ENCODE measurements around the gene DERA.
"Not testable (repeated sequence)": the region's sequence is repeated elsewhere in the genome, so short reads cannot be mapped to it uniquely, and the experiment has no call there.

The DERA gene

DNA sequence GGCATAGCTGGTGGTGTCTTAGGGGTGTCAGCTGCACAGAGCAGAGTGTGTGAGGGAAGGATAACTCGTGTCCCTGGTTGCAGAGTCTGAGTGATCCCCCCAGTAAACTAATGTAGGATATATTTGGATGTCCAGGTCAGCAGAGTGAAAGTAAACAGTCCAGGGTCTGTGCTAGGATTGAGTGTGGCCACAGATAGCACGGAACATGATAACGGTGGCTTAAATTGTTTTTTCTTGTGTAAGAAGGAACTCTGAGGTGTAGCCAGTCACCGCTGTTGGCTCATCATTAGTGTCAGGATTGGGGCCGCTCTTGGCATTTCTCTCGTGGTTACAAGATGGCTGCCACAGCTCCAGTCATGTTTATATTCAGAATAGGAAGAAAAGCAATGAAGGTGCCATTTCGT lies 97.3 kb downstream of the DERA start:
- no peak for DNase-seq (ENCODE audit: low read depth)

DNA sequence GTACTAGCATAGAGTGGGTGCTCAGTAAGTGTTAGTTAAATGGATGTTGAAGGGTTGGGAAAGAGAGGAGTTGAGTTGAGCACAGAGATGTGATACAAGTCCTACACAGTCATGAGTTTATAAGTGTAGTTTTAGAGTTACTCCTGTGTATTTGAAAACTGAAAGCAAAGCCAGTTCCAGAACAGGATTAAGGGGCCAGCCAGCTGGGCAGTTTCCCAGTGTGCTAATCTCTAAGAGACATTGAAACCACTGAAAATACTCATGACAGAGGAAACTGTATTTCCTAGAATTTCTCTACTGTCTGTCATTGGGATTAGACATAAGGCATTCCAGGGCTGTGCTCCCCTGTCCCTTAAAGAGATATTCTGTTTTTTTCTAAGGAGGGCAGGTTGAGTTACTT lies 101.0 kb downstream of the DERA start:
- DNase-seq (ENCODE audit: low read depth), result no peak

DNA sequence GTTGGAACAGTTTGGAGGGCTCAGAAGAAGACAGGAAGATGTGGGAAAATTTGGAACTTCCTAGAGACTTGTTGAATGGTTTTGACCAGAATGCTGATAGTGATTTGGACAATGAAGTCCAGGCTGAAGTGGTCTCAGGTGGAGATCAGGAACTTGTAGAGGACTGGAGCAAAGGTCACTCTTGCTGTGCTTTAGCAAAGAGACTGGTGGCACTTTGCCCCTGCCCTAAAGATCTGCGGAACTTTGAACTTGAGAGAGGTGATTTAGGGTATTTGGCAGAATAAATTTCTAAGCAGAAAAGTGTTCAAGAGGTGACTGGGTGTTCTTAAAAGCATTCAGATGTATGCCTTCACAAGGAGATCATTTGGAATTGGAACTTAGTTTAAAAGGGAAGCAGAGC lies 102.6 kb downstream of the DERA start:
- not testable (repeated sequence) for DNase-seq (ENCODE audit: low read depth)

DNA sequence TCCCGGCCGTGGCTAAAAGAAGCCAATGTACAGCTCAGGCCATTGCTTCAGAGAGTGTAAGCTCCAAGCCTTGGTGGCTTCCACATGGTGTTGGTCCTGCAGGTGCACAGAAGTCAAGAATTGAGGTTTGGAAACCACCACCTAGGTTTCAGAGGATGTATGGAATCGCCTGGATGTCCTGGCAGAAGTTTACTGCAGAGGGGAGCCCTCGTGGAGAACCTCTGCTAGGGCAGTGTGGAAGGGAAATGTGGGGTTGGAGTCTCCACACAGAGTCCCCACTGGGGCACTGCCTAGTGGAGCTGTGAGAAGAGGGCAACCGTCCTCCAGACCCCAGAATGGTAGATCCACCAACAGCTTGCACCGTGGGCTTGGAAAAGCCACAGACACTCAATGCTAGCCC lies 103.3 kb downstream of the DERA start:
- DNase-seq (ENCODE audit: low read depth), result not testable (repeated sequence)

DNA sequence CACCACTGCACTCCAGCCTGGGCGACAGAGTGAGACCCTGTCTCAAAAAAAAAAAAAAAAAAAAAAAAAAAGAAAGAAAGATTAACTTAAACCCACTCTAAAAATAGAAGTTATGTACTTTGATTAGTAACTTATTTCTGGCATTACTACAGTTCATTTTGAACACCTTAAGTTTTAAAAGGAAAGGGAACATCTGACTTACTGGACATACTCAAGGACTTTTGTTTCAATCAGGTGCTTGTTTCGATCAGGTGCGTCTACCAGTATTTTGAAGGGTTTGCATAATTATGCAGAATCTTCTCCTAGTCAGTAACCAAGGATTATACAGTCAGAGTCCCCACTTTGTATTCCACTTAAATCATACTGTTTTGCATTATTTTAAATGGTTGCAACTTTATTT lies 105.6 kb downstream of the DERA start:
- no peak for DNase-seq (ENCODE audit: low read depth)

DNA sequence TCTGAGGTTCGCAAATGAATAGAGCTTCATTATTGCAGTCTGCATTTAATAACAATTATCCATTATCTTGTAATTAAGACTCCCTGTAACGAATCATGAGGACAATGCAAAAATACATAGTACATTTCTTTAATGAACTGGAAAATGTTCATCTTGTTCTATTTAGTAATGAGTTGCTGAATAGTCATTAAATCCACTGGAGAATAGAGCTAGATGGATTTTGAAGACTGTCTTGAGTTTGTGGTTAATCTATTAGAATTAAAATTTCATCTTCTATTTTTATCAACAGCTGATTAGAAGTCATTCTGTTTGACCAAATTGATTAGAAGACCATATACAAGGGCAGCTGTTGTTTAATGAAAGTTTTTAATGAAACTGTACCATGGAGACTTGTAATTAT lies 107.2 kb downstream of the DERA start:
- DNase-seq (ENCODE audit: low read depth), result no peak

DNA sequence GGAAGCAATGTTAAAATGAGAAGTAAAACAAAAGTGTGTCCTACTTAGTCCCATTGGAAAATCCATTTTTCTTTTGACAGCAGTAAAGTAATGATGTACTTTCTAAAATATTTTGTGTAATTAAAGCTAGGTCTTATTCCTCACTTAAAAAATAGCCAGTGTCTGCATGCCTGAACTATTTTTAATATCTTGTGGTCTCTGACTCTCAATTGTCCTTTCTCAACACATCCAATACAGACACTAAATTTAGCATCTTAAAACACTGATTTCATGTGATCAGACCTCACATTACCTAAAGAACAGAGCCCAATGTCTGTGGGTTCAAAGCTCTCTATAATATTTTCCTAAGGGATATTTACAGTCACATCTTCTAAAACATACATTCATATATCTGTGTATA lies 108.0 kb downstream of the DERA start:
- no peak for DNase-seq (ENCODE audit: low read depth)

DNA sequence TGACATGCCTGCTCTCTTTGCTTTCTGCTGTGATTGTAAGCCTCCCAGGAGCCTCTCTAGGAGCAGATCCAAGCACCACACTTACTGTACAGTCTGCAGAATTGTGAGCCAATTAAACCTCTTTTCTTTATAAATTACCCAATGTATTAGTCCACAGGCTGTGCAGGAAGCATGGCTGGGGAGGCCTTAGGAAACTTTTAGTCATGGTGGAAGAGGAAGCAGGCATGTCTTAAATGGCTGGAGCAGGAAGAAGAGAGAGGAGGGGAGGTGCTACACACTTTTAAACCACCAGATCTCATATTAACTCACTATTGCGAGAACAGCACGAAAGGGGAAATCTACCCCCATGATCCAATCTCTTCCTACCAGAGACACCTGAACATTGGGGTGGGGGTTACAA lies 108.9 kb downstream of the DERA start:
- DNase-seq (ENCODE audit: low read depth), result no peak

DNA sequence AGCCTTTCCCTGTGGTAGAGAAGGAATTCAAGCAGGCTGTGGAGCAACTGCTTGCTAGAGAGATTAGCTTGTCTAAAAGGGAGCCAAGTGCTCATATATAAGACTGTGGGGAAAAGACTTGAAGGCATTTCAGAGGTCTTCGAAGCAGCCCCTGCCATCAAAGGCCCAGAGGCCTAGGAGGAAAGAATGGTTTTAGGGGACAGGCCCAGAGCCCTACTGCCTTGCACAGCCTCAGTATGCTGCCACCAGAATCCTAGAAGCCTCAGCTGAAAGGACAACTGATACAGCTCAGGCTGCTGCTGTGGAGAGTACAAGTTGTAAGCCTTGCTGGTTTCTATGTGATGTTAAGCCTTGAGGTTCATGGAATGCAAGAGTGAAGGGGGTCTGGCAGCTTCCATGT lies 109.9 kb downstream of the DERA start:
- DNase-seq (ENCODE audit: low read depth), result no peak

DNA sequence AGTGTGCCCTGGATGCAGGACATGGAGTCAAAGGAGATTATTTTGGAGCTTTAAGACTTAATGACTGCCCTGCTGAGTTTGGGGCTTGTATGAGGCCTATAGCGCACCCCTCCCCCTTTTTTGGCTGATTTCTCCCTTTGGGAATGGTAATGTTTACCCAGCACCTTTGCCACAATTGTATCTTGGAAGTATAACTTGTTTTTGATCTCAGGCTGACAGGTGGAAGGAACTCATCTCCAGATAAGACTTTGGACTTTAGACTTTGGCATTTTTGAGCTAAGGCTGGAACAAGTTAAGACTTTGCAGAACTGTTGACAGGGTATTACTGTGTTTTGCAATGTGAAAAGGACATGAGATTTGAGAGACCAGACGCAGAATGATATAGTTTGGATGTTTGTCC lies 110.5 kb downstream of the DERA start:
- no peak for DNase-seq (ENCODE audit: low read depth)

DNA sequence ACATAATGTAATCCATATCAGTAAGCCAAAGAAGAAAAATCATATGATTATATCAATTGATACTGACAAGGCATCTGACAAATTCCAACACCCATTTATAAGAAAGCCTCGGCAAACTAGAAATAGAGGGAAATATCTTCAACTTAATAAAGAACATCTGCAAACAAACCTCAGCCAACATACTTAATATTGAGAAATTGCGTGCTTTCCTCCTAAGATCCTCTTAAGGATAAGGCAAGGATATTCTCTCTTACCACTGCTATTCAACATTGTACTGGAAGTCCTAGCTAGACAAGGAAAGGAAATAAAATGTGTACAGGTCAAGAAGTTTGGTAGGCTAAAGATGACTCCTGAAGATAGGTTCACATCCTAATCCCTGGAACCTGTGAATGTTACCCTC lies 115.9 kb downstream of the DERA start:
- DNase-seq (ENCODE audit: low read depth), result no peak

DNA sequence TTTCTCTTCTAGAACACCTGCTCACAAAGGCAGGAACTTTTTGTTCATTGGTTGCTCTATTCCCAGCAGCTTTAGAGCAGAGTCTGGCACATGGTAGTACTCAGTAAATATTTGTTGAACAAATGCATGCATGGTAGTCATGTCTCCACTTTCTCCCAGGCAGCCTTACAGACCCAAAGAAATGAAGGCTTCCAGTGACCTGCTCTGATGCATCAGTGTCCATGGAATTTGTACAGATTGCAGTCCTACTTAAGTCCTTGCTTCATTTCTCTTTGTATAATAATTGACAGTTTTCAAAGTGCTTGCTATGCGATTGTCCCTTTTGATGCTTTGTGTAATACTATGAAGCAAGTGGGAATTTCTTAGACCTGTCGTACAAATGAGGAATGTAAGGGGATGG lies 119.6 kb downstream of the DERA start:
- DNase-seq (ENCODE audit: low read depth), result no peak

DNA sequence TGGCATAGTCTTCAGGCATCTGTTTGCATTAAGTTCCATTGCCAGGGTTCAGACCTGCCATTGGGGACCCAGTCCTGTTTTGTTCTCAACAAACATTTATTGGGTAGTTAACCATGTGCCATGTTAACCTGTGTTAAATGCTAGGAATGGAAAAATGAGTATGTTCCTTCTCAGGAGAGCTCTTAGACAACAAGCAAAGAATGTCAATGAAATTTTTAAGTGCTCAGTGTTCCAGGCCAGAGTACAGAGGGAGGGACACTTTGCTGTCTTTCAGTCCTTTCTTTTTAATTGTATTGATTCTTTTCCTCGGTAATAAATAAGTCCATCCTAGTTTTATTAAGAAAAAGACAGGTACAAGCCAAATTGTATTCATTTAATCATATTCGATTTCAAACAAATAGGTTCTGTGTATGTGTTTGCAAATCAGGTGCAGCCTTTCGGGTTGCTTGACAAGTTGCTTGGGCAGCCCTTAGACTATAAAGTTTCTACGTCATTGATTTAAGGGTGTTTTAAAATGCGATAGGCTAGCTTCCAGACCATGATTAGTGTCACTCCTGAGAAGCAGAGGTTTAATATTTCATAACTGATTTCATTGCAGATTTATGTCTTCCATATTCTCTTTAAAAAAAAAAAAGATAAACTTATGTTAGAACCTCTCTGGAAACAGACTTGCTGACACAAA lies 123.1 kb downstream of the DERA start:
- DNase-seq (ENCODE audit: low read depth), result no peak

DNA sequence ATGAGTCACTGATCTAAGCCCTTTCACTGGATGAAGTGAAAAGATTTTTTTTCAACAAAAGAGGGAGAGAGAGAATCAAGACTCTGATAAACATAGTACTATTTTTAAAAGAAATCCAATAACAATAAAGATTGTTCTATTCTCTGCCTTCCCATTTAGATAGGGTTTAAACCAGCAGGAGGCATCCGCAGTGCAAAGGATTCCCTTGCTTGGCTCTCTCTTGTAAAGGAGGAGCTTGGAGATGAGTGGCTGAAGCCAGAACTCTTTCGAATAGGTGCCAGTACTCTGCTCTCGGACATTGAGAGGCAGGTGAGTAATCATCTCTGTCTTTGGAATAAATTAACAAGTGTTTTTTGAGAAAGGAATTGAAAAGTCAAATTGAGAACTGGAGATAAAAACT lies 124.9 kb downstream of the DERA start:
- DNase-seq (ENCODE audit: low read depth), result no peak

DNA sequence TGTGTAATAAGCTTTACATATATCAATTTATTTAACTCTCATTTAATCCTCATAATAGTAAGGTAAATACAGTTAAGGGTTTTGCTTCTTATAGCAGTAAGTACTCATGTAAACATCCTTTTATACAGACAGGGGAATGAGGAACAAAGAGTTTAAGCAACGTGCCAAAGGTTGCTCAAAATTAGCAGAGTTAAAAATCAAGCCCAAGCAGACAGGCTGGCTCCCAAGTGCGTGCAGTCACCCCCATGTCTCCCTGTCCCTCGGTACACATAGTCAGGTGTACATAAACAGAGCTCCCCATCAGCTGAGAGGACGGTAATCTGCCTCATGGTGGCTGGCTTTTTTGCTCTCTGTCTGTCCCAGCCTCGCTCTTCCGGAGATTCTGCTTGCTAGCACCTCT lies 126.4 kb downstream of the DERA start:
- DNase-seq (ENCODE audit: low read depth), result no peak

DNA sequence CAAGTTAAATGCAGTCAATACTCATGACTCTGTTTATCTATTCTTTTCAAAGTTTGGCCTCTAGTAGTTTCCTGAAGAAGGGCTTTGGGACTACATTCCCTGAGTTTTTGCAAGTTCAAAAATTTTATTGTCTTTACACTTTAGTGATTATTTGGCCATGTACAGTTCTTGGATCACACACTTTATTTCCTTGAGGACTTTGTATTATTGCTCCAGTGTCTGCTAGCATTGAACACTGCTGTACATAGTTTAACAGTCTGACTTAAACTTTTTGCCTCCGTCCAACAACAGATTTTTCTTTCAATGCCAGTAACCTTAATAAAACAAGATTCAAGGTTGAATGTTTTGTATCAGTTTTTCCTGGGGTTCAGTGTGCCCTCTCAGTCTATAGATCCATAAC lies 132.3 kb downstream of the DERA start:
- DNase-seq (ENCODE audit: low read depth), result no peak

DNA sequence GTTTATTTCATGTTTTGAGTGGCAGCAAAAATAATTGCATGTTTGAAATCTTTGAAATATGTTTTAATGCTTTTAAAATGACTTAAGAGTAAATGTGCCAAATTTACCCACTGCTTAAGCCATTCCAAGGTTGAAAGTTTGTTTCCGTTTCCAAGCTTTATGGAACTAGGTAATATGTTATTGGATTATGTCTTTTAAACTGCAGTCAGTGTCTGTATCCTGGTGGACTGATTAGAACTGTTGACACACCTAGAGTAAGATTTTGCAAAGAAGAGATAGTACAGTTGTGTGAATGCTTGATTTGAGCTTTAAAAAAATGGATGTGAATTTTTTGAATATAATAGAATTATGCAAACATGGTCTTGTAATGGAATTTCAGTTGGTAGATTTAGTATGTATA lies 135.1 kb downstream of the DERA start:
- no peak for DNase-seq (ENCODE audit: low read depth)

DNA sequence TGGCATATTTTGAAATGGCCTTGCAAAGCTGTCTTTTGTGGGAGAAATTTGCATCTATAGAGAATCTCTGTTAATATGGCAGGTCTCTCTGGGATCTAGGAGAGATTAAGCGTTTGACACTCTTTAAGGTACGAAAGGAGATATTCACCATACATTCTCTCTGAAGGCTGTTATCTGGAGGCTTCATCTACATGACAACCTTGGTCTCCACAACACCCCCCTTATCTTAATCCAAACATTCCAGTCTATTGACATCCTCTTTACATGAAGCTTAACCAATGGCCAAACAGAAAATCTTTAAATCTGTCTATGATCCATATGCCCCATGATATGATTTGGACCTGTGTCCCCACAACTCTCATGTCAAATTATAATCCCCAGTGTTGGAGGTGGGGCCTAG lies 137.4 kb downstream of the DERA start:
- DNase-seq (ENCODE audit: low read depth), result no peak

DNA sequence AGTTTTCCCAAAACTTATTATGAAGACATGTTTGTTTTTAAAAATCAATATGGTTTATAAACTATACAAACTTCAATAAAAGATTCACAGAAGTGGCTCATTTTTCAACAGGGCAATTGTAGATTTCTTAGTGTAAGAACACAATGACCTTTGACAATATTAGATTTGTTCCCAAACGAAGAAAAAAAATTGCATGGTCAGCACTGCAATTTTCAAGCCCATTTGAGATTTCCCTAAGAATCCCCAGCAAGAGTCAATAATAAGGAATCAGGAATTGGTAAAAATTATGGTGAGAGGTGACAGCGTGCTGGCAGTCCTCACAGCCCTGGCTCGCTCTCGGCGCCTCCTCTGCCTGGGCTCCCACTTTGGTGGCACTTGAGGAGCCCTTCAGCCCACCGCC lies 145.8 kb downstream of the DERA start:
- DNase-seq (ENCODE audit: low read depth), result no peak

DNA sequence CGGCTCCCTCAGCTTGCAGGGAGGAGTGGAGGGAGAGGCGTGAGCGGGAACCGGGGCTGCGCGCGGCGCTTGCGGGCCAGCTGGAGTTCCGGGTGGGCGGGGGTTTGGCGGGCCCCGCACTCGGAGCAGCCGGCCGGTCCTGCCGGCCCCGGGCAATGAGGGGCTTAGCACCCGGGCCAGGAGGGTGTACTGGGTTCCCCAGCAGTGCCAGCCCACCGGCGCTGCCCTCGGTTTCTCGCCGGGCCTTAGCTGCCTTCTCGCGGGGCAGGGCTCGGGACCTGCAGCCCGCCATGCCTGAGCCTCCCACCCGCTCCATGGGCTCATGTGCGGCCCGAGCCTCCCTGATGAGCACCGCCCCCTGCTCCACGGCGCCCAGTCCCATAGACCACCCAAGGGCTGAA lies 146.2 kb downstream of the DERA start:
- DNase-seq (ENCODE audit: low read depth), result not testable (repeated sequence)

DNA sequence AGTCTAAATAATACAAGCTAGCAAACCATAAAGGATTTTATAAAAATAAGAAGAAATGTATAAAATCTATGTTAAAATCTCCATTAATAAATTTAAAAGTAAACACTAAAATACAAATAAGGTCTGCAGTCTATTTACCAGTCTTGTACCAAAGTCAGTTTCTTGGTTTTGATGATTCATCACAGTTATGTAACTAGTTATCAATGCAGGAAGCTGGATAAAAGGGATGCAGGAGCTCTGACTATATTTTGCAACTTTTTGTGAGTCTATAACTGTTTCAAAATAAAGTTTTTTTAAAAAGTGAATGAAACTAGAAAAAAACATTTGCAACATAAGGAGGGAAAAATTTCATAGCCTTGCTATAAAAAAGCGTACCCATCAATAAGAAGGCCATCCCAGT lies 151.5 kb downstream of the DERA start:
- no peak for DNase-seq (ENCODE audit: low read depth)

DNA sequence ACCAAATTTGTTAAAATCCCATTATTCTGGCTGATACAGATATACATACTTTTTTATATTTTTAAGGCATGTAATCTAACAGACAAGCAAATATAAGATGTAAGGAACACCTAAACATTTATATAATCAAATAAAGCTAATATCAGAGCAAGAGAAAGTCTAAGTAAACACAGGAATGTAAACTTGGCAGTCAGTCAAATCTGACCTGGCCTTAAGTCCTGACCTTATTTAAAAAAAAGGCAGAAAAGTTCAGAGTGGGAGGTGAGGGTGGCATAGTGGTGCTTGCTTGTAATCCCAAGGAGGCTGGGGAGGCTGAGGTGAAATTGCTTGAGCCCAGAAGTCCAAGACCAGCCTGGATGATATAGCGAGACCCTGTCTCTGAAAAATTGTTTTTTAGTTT lies 152.6 kb downstream of the DERA start:
- DNase-seq (ENCODE audit: low read depth), result no peak

DNA sequence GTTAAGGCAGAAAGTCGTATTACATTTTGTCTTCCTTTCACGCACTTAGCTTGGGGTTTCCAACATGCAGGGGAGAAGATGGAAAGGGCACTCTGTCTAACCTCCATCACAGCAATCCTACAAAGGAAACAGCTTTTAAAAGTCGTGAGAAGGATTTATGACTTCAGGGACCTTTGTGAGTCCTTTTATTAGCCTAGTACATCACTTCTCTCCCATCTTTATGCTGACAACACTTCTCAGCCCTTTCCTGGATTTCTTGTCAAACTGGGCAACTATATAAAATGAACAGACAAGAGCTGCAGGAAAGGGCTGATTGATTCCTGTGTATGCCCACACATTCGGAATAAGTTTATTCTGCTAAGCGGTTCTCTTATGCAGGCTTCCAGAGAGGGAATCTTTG lies 159.0 kb downstream of the DERA start:
- DNase-seq (ENCODE audit: low read depth), result no peak

DNA sequence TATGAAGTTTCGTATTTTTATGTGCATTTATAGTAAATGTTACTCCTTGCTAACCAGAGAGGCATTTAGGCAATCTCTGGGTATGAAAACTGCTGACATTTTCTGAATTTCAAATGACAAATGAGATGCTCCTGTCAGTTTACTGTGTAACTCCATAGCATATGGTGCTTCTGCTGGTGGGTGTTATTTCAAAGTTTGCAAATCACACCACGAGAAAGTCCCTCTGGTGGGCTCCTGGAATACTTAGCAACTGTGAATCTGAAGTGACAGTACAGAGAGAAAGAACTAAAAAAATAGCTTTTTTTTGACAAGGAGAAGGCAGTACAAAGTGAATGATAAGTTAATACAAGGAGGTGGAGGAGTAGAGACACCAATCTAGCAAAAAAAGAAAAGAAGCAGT lies 161.5 kb downstream of the DERA start:
- no peak for DNase-seq (ENCODE audit: low read depth)

DNA sequence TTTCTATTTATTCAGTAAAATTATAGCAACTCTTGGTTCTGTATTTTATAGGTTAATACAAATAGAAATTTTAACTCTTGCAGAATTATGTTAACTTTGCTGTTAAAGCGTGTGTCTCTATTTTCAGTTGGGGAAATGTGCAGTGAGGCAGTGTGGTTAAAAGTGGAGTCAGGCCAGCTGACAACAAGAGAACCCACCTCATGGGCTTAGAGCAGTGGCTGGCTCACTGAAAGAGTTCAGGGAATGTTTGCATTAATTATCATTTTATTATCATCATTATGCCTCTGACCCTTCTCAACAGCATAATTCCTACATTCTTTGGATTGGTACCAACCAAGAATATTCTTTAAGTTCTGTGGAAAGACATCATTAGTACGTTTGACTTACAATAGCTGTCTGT lies 163.8 kb downstream of the DERA start:
- DNase-seq (ENCODE audit: low read depth), result no peak
